Liver (tissue), 9 donors: Measurements from ENCODE around the gene CXXC4. TPM values are rescaled to one million over a fixed set of nuclear protein-coding genes. Genes with fewer than 3 reads are reported as not detected.

Experiments
- DNase-seq: peaks from one replicate; pipeline ENCODE4 v3.0.0-alpha.2; 2017; ENCODE audit warnings: low spot score
- H3K27ac ChIP-seq, 2 donors: one replicate each; pipeline ENCODE4 v1.7.0; 2013; ENCODE audit warnings: inconsistent platforms in 2 of 2, low read length in 2 of 2, control low read depth in 1 of 2, low read depth in 1 of 2, mild to moderate bottlenecking in 1 of 2
- H3K27me3 ChIP-seq, 4 donors: one replicate each; pipeline versions ENCODE4 v1.6.1 to v1.7.0; 2013; ENCODE audit warnings: low read length in 3 of 4, inconsistent platforms in 1 of 4, mild to moderate bottlenecking in 1 of 4, moderate library complexity in 1 of 4; ENCODE audit not compliant: control insufficient read depth in 4 of 4, insufficient read depth in 4 of 4
- H3K36me3 ChIP-seq, 4 donors: one replicate each; pipeline versions ENCODE4 v1.6.1 to v1.7.0; 2013; ENCODE audit warnings: low read length in 3 of 4, mild to moderate bottlenecking in 3 of 4, low read depth in 1 of 4, moderate library complexity in 1 of 4; ENCODE audit not compliant: control insufficient read depth in 4 of 4, insufficient read depth in 3 of 4
- H3K4me1 ChIP-seq, 4 donors: one replicate each; pipeline versions ENCODE4 v1.6.1 to v1.7.0; 2013; ENCODE audit warnings: low read length in 3 of 4, mild to moderate bottlenecking in 3 of 4, moderate library complexity in 1 of 4; ENCODE audit not compliant: control insufficient read depth in 4 of 4, insufficient read depth in 4 of 4
- H3K4me3 ChIP-seq, 3 donors: one replicate each; pipeline versions ENCODE4 v1.6.1 to v1.7.0; 2013; ENCODE audit warnings: low read length in 3 of 3, control low read depth in 1 of 3, low read depth in 1 of 3, mild to moderate bottlenecking in 1 of 3
- H3K9ac ChIP-seq, 2 donors: one replicate each; pipeline ENCODE4 v1.7.0; 2013; ENCODE audit warnings: low read length in 2 of 2, mild to moderate bottlenecking in 2 of 2, moderate library complexity in 2 of 2, control low read depth in 1 of 2, low read depth in 1 of 2
- H3K9me3 ChIP-seq, 4 donors: one replicate each; pipeline versions ENCODE4 v1.6.1 to v1.7.0; 2013; ENCODE audit warnings: low read length in 3 of 4; ENCODE audit not compliant: control insufficient read depth in 4 of 4
- EGR1 ChIP-seq, 2 donors: IDR thresholded peaks; 2 replicates each; pipeline ENCODE4 v1.6.1; 2016 to 2018; ENCODE audit warnings: antibody characterized with exemption in 2 of 2, low read depth in 2 of 2
- FOXA1 ChIP-seq: IDR thresholded peaks from 2 replicates; pipeline ENCODE4 v1.6.1; 2016; ENCODE audit warnings: antibody characterized with exemption
- FOXA2 ChIP-seq: IDR thresholded peaks from 2 replicates; pipeline ENCODE4 v1.6.1; 2016; ENCODE audit warnings: antibody characterized with exemption
- JUND ChIP-seq, 2 donors: IDR thresholded peaks; 2 replicates each; pipeline ENCODE4 v1.6.1; 2016; ENCODE audit warnings: antibody characterized with exemption in 2 of 2
- NR2F2 ChIP-seq: IDR thresholded peaks from 2 replicates; pipeline ENCODE4 v1.6.1; 2016; ENCODE audit warnings: antibody characterized with exemption
- SP1 ChIP-seq: IDR thresholded peaks from 2 replicates; pipeline ENCODE4 v1.6.1; 2018; ENCODE audit warnings: antibody characterized with exemption, mild to moderate bottlenecking
- WGBS: extraction: QIAGEN DNeasy Blood & Tissue Kit; methylation state at CpG from one replicate; pipeline ENCODE4 v1.1.7; 2013; 5-methylcytosine and 5-hydroxymethylcytosine counted together
- polyA plus RNA-seq, 2 donors: library from polyadenylated mRNA; stranded (reverse) in 1 of 2; unstranded in 1 of 2; fragments of 200-250 nt in 1 of 2; fragments of >200 nt in 1 of 2; fragmentation: Nextera tagmentation in 1 of 2; extraction: Ambion mirVana in 1 of 2; gene quantifications; one replicate each; pipeline versions ENCODE4 v1.2.1 to v1.2.3, GENCODE V29; 2013 to 2015
- total RNA-seq, 2 donors: library from RNA; depleted of rRNA; stranded (reverse); fragments of >200 nt; gene quantifications; one replicate each; pipeline ENCODE4 v1.2.3, GENCODE V29; 2014
- TF ChIP-seq, protein P1 (sequence below): fragments of 150-350 bp; IDR thresholded peaks from 2 replicates; pipeline ENCODE4 v1.5.1; 2017; ENCODE audit warnings: improper control_type of control experiment, low read depth, low read length; ENCODE audit not compliant: missing input control
- TF ChIP-seq, protein P2 (sequence below): IDR thresholded peaks from 2 replicates; pipeline ENCODE4 v1.6.1; 2016; ENCODE audit warnings: antibody characterized with exemption
- TF ChIP-seq, protein P3 (sequence below): IDR thresholded peaks from 2 replicates; pipeline ENCODE4 v1.6.1; 2016; ENCODE audit warnings: antibody characterized with exemption, mild to moderate bottlenecking
- donor health status: healthy.
- donor health status: healthy.
- donor health status: healthy.
- donor health status: healthy.
- donor health status: healthy.

CXXC4 gene
- total and polyA plus RNA-seq, 4 donors, result 0.17 to 1.2 (median 1.00) TPM

DNA sequence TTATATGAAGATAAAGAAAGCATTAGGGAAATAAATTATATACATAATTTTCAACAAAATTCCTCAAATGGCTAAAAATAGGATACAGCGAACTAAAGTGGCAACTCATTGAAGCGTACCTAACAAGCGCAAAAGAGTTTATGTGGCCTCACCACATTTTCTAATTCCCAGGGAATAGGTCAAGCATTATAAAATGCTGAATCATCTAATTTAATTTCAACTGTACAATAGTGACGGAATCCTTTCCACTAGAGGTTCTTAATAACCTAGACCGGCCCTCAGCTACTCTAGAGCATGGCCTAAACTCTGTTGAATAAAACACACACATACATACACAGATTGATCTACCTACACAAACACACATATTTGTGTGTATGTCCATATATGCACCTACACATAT, 29.1 kb downstream of the CXXC4 start:
- H3K9ac ChIP-seq, result no peak overlapping the region
- DNase-seq, result no peak
- H3K4me1 ChIP-seq, result no peaks in the 10 kb centered on the region
- no peaks in the 10 kb centered on the region for H3K27me3 ChIP-seq
- no peak overlapping the region for H3K27ac ChIP-seq
- H3K36me3 ChIP-seq, result no peaks in the 10 kb centered on the region
- no peaks in the 10 kb centered on the region for H3K9me3 ChIP-seq
- 96% methylated on average over 5 of the region's 5 CpGs for WGBS
- no peak overlapping the region for H3K4me3 ChIP-seq
- no peak for TF ChIP-seq SP1
- no peak for TF ChIP-seq JUND (IDR thresholded peaks at IDR 0.05)
- TF ChIP-seq, protein P1, sequence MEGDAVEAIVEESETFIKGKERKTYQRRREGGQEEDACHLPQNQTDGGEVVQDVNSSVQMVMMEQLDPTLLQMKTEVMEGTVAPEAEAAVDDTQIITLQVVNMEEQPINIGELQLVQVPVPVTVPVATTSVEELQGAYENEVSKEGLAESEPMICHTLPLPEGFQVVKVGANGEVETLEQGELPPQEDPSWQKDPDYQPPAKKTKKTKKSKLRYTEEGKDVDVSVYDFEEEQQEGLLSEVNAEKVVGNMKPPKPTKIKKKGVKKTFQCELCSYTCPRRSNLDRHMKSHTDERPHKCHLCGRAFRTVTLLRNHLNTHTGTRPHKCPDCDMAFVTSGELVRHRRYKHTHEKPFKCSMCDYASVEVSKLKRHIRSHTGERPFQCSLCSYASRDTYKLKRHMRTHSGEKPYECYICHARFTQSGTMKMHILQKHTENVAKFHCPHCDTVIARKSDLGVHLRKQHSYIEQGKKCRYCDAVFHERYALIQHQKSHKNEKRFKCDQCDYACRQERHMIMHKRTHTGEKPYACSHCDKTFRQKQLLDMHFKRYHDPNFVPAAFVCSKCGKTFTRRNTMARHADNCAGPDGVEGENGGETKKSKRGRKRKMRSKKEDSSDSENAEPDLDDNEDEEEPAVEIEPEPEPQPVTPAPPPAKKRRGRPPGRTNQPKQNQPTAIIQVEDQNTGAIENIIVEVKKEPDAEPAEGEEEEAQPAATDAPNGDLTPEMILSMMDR, result no peak
- TF ChIP-seq, protein P2, sequence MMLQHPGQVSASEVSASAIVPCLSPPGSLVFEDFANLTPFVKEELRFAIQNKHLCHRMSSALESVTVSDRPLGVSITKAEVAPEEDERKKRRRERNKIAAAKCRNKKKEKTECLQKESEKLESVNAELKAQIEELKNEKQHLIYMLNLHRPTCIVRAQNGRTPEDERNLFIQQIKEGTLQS, result no peak
- TF ChIP-seq FOXA1, result no peak
- TF ChIP-seq, protein P3, sequence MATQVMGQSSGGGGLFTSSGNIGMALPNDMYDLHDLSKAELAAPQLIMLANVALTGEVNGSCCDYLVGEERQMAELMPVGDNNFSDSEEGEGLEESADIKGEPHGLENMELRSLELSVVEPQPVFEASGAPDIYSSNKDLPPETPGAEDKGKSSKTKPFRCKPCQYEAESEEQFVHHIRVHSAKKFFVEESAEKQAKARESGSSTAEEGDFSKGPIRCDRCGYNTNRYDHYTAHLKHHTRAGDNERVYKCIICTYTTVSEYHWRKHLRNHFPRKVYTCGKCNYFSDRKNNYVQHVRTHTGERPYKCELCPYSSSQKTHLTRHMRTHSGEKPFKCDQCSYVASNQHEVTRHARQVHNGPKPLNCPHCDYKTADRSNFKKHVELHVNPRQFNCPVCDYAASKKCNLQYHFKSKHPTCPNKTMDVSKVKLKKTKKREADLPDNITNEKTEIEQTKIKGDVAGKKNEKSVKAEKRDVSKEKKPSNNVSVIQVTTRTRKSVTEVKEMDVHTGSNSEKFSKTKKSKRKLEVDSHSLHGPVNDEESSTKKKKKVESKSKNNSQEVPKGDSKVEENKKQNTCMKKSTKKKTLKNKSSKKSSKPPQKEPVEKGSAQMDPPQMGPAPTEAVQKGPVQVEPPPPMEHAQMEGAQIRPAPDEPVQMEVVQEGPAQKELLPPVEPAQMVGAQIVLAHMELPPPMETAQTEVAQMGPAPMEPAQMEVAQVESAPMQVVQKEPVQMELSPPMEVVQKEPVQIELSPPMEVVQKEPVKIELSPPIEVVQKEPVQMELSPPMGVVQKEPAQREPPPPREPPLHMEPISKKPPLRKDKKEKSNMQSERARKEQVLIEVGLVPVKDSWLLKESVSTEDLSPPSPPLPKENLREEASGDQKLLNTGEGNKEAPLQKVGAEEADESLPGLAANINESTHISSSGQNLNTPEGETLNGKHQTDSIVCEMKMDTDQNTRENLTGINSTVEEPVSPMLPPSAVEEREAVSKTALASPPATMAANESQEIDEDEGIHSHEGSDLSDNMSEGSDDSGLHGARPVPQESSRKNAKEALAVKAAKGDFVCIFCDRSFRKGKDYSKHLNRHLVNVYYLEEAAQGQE, result no peak
- TF ChIP-seq FOXA2, result no peak
- TF ChIP-seq EGR1 (IDR thresholded peaks at IDR 0.05; ENCODE audit: low read depth in 2 of 2), result no peak

DNA sequence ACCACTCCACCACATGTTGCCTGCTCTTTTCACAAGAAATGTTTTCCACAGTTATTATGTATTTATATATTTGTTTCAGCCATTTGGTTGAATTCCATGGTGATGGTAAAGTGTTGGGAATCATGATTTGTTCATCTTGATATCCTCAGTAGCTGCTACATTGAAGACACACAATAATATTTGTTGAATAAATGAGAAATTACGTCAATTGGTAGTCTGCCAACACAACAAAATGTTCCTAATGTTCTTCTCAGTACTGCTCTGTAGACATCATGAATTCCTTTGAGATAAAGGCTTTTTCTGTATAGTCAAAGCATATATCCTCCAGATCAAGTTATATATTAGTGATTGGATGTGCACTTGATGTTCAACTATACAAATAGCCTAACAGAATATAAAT, 29.5 kb downstream of the CXXC4 start:
- H3K9me3 ChIP-seq, result no peaks in the 10 kb centered on the region
- H3K9ac ChIP-seq, result no peak overlapping the region
- TF ChIP-seq FOXA2 (no peak), FOXA1 (no peak)
- no peaks in the 10 kb centered on the region for H3K36me3 ChIP-seq
- DNase-seq, result no peak
- H3K27me3 ChIP-seq, result no peaks in the 10 kb centered on the region
- no peaks in the 10 kb centered on the region for H3K4me1 ChIP-seq
- 51% methylated on average over 1 of the region's 1 CpG for WGBS
- no peak overlapping the region for H3K27ac ChIP-seq
- H3K4me3 ChIP-seq, result no peak overlapping the region

DNA sequence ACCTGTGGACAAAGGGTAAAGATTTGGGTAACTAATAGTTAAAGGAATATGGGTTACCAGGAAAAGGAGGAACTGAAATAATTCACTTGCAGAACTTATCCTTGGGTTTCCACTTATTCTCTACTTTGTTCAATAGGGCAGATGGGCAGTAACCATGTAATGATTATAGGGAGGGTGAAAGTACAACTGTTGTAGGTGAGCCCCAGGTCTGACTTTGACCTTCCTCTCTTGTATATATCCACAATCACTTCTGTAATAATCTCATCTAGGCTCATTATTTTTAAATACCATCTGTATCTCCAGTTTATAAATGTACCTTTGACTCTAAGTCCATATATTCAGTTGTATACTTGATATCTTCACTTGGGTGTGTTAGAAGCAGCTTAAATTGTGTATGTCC, 32.1 kb downstream of the CXXC4 start:
- H3K27me3 ChIP-seq, result no peaks in the 10 kb centered on the region
- TF ChIP-seq NR2F2 (no peak), EGR1 (IDR thresholded peaks at IDR 0.05; ENCODE audit: low read depth in 2 of 2) (no peak)
- no peak overlapping the region for H3K9ac ChIP-seq
- no peaks in the 10 kb centered on the region for H3K4me1 ChIP-seq
- DNase-seq, result no peak
- no peaks in the 10 kb centered on the region for H3K9me3 ChIP-seq
- no peak overlapping the region for H3K4me3 ChIP-seq
- H3K36me3 ChIP-seq, result no peaks in the 10 kb centered on the region
- no peak overlapping the region for H3K27ac ChIP-seq
